ENCODE data around the gene CRCP. TPM values are rescaled to one million over a fixed set of nuclear protein-coding genes. Genes with fewer than 3 reads are reported as not detected.
"Not testable (repeated sequence)": the region's sequence is repeated elsewhere in the genome, so short reads cannot be mapped to it uniquely, and the experiment has no call there.

The CRCP gene
- total RNA-seq, 1 experiment from 2014 or later = 25.8 TPM

DNA sequence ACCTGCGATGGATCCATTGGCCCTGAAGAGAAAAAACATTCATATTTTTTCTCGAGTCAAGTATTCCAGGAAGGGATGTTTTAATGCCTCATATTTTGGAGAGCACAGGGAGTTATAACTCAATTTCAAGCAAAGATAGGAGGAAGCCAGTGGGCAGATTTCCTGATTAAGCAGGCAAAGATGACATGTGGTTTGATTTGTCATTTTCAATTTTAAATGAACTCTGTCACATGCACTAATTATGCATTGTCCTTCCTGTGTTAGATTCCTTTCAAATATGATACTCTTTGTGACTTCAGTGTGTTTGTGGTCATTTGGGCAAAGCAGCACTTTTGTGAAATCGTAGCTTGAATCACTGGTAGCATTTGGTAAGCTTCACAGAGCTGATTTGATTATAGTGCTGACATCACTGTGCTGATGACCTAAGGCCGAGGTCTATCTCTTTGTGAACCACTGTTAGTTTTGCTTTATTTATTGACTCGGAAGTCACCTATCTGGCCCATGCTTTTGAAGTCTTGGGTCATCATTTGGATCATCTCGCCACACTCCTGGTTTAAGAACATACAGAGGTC, 11.2 kb downstream of the CRCP start:
- DNase-seq; H3K4me3 ChIP-seq (ENCODE audit: insufficient read depth, low read depth, low read length); H3K27me3 ChIP-seq (ENCODE audit: control insufficient read depth, insufficient read depth, low read length); H3K36me3 ChIP-seq (replicated peaks; ENCODE audit: control insufficient read depth, insufficient read depth, low read length): not testable (repeated sequence)

DNA sequence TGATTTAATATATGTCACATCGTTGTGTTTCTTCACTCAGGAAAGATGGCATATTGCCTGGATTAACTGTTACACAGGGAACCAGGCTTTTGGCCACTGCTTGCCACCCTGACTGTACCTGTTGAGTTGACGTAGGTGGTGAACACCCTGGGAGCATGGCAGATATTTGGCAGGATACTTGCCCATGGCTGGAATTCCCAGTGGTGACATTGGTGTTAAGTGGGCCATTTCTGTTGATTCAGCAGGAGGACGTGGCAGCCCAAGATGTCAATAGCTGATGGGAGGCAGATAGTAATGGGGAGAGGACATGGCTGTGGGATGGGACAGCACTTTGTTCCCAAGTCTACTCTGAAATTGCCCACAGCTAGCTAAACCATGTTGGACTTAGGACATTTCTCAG, 12.5 kb downstream of the CRCP start:
- H3K4me3 ChIP-seq (ENCODE audit: insufficient read depth, low read depth, low read length); DNase-seq; H3K27me3 ChIP-seq (ENCODE audit: control insufficient read depth, insufficient read depth, low read length); H3K36me3 ChIP-seq (replicated peaks; ENCODE audit: control insufficient read depth, insufficient read depth, low read length): not testable (repeated sequence)

DNA sequence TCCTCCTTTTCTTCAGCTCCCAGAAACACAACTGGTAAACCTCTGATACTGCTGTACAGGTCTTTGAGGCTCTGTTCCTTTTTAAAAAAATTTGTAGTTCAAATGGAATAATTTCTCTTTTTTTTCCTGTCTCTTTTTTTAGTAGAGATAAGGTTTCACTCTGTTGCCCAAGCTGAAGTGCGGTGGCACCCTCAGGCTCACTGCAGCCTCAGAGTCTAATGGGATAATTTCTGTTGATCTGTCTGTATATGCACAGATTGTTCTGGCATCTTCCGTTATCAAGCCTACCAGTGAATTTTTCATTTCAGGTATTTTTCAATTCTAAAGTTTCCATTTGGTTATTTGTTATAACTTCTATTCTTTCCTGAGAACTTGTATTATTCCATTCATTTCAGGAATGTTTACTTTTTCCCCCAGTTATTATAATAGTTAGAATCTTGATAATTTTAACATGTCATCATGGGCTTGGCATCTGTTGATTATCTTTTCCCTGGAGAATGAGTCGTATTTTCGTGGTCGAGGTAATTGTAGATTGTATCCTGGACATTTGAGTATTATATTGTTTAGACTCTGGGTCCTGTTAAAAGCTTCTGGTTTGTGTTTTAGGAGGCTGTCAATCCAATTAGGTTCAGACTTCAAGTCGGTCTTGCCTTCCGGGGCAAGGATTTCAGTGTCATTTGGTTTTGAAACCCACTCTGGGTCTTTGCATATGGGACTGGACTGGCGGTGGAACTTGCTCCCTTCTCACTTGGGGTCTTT, 24.5 kb downstream of the CRCP start:
- no peak for DNase-seq
- Histone ChIP-seq H3K27me3 (ENCODE audit: control insufficient read depth, insufficient read depth, low read length) (no peaks in the 10 kb centered on the region), H3K4me3 (ENCODE audit: insufficient read depth, low read depth, low read length) (no peak overlapping the region), H3K36me3 (replicated peaks; ENCODE audit: control insufficient read depth, insufficient read depth, low read length) (peaks cover 11% of the 10 kb centered on the region)

DNA sequence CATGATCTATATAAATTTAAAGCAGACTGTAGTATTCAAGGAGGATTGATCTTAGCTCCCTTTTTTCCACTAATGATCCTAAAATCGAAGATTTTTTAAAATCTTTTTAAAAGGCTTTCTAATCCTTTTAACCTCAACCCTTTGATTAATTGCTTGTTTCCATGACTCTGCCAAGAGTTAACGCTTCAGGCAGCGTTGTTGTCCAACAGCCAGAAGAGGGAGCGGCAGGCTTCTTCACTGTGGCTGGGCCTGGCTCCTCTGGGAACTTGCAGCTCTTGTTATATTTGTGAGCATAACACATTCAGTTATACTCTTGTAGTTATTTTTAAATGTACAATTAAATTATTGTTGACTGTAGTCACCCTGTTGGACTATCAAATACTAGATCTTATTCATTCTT, 26.3 kb downstream of the CRCP start:
- peak; percentile 28 for DNase-seq
- no peak overlapping the region for H3K4me3 ChIP-seq (ENCODE audit: insufficient read depth, low read depth, low read length)
- H3K36me3 ChIP-seq (replicated peaks; ENCODE audit: control insufficient read depth, insufficient read depth, low read length) = peaks cover 8% of the 10 kb centered on the region
- no peaks in the 10 kb centered on the region for H3K27me3 ChIP-seq (ENCODE audit: control insufficient read depth, insufficient read depth, low read length)

DNA sequence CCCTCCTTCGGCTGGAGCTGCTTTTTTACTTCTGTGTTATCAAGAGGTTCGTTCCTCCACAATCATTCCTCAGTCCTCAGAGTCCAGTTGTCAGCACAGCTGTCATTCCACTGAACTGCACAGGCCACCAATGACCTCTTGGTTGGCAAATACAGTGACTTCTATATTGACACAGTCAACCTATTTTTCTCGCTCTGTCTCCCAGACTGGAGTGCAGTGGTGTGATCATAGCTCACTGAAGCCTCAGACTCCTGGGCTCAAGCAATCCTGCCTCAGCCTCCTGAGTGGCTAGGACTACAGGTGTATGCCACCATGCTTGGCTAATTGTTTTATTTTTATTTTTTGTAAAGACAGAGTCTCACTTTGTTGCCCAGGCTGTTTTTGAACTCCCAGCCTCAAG, 27.7 kb downstream of the CRCP start:
- peaks cover 9% of the 10 kb centered on the region for H3K36me3 ChIP-seq (replicated peaks; ENCODE audit: control insufficient read depth, insufficient read depth, low read length)
- no peaks in the 10 kb centered on the region for H3K27me3 ChIP-seq (ENCODE audit: control insufficient read depth, insufficient read depth, low read length)
- DNase-seq = no peak
- no peak overlapping the region for H3K4me3 ChIP-seq (ENCODE audit: insufficient read depth, low read depth, low read length)

DNA sequence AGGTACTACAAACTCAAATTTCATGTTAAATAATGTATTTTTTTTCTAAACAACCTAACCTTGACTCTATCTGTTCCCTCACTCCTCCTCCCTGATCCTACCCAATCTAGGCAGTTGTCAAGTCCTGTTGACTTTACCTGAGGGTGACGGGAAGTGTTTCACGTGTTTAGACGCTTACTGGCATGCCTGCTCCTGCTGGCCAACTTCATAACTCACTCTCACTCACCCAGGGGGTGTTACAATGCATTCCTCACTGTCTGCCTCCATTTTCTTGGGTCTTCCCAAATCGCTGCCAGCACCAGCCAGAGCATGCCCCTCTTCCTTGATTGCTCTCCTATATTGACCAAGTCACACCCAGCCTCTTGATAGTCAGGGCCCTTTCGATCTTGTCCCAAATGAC, 28.3 kb downstream of the CRCP start:
- peaks cover 9% of the 10 kb centered on the region for H3K36me3 ChIP-seq (replicated peaks; ENCODE audit: control insufficient read depth, insufficient read depth, low read length)
- no peak overlapping the region for H3K4me3 ChIP-seq (ENCODE audit: insufficient read depth, low read depth, low read length)

DNA sequence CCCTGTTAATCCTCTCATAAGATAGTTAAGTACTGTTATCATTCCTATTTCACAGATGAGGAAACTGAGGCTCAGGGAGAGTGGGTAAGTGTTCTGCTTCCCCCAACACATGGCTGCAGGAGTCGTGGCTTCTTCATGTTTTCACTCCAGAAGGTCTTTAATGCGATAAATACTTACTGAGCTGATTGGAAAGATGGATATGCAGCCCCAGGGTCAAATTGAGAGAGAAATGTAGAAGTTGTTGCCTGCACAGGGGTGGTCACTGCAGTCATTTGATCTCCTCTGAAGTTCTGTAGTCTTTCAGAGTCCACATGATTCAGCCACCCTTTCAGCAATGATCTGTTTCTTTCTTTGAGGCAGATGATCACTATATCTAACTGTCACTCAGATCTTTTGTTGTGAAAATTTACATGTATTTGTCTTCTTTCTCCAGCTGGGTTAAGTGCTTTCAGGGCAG, 29.3 kb downstream of the CRCP start:
- Histone ChIP-seq H3K4me3 (ENCODE audit: insufficient read depth, low read depth, low read length) (no peak overlapping the region), H3K27me3 (ENCODE audit: control insufficient read depth, insufficient read depth, low read length) (no peaks in the 10 kb centered on the region), H3K36me3 (replicated peaks; ENCODE audit: control insufficient read depth, insufficient read depth, low read length) (peaks cover 9% of the 10 kb centered on the region)

More for the DNA sequence above, 28.3 kb downstream of the CRCP start:
- no peak for DNase-seq
- H3K27me3 ChIP-seq (ENCODE audit: control insufficient read depth, insufficient read depth, low read length) = no peaks in the 10 kb centered on the region

DNA sequence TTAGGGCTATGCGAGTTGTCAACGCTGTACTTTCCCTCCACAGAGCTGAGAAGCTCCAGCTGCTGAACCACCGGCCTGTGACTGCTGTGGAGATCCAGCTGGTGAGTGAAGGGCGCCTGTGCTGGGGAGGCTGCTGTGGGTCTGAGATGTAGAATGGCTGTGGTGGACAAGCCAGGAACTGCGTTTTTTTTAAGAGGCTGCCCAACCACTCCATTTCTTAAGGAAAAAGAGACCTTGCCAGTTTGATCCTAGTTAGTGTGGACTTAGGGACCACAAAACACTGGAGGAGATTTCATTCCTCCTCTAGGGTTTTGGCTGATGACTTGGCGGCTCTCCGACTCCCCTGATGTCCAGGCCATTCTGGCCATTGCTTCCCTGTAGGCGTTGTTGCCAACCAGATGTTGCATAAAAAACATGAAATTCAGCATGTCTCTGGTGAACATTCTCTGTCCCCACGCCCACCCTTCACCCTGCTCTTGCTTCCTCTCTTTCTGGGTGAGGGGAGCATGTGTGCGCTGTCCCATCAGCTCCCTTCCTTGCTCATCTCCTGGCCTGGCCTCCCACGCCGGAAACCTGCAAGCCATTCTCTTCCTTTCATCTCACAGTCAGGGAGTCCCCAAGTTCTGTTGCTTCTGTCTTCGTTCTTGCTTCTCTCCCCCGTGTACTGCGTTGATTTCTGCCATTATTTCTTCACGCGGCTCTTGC, 30.9 kb downstream of the CRCP start:
- no peak for DNase-seq
- H3K4me3 ChIP-seq (ENCODE audit: insufficient read depth, low read depth, low read length) = no peak overlapping the region
- peaks cover 9% of the 10 kb centered on the region for H3K36me3 ChIP-seq (replicated peaks; ENCODE audit: control insufficient read depth, insufficient read depth, low read length)
- no peaks in the 10 kb centered on the region for H3K27me3 ChIP-seq (ENCODE audit: control insufficient read depth, insufficient read depth, low read length)

More for the DNA sequence above, 29.3 kb downstream of the CRCP start:
- no peak for DNase-seq

DNA sequence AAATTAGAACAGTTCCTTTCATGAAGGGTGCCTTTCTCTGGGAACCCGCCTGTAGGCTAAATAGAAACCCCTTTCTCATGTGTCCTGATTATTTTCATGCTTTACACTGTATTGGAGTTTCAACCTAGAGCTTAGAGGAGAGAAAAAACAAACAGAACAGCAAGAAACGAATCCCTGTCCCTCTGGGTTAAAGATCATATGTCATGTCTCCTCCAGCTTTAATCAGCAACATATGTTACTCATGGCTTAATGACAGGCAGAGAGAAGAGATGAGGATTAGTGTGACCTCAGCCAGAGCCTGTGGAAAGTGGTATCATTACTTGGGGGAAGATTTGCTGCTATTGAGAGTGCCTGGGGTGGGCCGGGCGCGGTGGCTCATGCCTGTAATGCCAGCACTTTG, 32.1 kb downstream of the CRCP start:
- DNase-seq = no peak
- no peaks in the 10 kb centered on the region for H3K27me3 ChIP-seq (ENCODE audit: control insufficient read depth, insufficient read depth, low read length)
- peaks cover 7% of the 10 kb centered on the region for H3K36me3 ChIP-seq (replicated peaks; ENCODE audit: control insufficient read depth, insufficient read depth, low read length)
- no peak overlapping the region for H3K4me3 ChIP-seq (ENCODE audit: insufficient read depth, low read depth, low read length)

DNA sequence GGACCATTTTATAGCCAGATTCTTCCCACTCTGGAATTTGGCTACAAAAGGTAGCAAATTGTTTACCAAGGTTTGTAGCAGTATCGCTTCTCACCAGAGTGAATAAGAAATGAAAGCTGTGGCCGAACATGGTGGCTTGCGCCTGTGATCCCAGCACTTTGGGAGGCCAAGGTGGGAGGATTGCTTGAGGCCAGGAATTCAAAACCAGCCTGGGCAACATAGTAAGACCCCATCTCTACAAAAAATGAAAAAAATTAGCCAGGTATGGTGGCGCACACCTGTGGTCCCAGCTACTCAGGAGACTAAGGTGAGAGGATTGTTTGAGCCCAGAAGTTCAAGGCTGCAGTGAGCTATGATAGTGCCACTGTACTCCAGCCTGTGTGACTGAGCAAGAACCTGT, 33.0 kb downstream of the CRCP start:
- not testable (repeated sequence) for H3K36me3 ChIP-seq (replicated peaks; ENCODE audit: control insufficient read depth, insufficient read depth, low read length); DNase-seq; H3K4me3 ChIP-seq (ENCODE audit: insufficient read depth, low read depth, low read length); H3K27me3 ChIP-seq (ENCODE audit: control insufficient read depth, insufficient read depth, low read length)

DNA sequence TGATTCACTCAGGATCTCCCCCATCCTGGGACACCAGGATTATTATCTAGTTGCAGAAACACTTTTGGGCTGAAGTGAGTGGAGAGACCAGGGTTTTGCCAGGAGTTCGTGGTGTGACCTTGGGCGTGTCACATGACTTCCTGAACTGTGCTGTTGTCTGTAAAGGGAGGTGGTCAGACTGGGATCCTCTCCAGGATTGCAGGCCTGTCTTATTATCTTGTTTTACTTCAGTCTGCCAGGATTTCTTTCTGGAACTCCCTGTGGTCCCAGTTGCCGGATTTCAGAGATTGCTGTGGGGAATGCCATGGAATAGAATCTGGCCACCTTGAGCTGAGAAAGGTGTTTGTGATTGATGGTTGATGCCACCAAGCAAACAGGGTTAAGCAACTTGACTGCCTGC, 35.8 kb downstream of the CRCP start:
- Histone ChIP-seq H3K4me3 (ENCODE audit: insufficient read depth, low read depth, low read length) (no peak overlapping the region), H3K27me3 (ENCODE audit: control insufficient read depth, insufficient read depth, low read length) (no peaks in the 10 kb centered on the region), H3K36me3 (replicated peaks; ENCODE audit: control insufficient read depth, insufficient read depth, low read length) (peaks cover 8% of the 10 kb centered on the region)
- DNase-seq = no peak

DNA sequence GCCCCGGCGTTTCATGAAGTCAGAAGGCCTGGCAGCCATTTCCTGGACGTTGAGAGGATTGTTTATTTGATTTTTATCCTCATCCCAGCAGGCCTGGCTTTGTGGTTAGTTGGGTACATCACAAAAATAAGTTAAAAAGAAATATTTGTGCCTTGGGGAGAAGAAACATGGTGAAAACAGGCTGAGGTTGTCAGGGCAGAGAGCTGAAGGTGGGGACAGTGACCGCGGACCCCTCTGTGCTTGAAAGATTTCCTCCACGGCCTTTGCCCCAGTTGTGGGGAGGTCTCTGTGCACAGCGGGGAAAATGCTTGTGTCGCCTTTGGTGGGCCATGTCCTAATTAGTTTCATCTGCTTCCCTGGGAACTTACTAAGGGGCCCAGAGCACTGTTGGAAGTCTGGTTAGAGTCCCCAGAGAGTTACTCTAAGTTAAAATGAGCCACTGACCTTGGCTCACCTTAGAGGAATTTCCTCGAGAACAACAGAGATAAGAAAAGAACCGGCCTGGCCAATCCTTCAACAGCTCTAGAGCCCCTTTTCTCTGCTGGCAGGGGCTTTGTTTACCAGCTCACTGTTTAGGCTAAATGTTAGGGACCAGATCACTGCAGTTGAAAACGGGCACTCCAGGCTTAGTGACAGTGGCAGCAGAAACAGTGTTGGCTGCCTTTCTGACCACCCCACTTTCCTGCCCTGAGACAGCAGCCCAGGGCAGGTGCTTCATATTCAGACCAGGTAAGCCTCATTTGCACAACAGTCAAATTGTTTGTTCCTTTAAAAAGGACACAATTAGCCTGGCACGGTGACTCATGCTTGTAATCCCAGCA, 37.9 kb downstream of the CRCP start:
- Histone ChIP-seq H3K27me3 (ENCODE audit: control insufficient read depth, insufficient read depth, low read length) (no peaks in the 10 kb centered on the region), H3K4me3 (ENCODE audit: insufficient read depth, low read depth, low read length) (no peak overlapping the region), H3K36me3 (replicated peaks; ENCODE audit: control insufficient read depth, insufficient read depth, low read length) (peaks cover 6% of the 10 kb centered on the region)
- peak; percentile 57 for DNase-seq

DNA sequence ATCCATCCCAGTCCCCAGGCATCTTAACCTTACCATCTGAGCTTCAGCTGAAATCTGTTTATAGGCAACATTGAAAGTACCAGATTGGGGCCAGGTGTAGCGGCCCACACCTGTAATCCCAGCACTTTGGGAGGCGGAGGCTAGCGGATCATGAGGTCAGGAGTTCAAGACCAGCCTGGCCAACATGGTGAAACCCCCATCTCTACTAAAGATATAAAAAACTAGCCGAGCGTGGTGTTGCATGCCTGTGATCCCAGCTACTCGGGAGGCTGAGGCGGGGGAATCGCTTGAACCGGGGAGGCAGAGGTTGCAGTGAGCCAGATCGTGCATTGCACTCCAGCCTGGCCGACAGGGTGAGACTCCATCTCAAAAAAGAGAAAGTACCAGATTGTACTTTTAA, 39.0 kb downstream of the CRCP start:
- DNase-seq = no peak
- Histone ChIP-seq H3K4me3 (ENCODE audit: insufficient read depth, low read depth, low read length) (no peak overlapping the region), H3K36me3 (replicated peaks; ENCODE audit: control insufficient read depth, insufficient read depth, low read length) (peaks cover 6% of the 10 kb centered on the region), H3K27me3 (ENCODE audit: control insufficient read depth, insufficient read depth, low read length) (no peaks in the 10 kb centered on the region)

DNA sequence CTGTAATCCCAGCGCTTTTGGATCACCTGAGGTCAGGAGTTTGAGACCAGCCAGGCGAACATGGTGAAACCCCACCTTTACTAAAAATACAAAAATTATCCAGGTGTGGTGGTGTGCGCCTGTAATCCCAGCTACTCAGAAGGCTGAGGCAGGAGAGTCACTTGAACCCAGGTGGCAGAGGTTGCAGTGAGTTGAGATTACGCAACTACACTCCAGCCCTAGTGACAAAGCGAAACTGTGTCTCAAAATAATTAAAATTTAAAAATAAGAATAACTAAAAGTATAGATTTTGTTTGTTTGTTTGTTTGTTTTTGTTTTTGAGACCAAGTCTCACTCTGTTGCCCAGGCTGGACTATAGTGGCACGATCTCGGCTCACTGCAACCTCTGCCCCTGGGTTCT, 41.4 kb downstream of the CRCP start:
- not testable (repeated sequence) for H3K27me3 ChIP-seq (ENCODE audit: control insufficient read depth, insufficient read depth, low read length); H3K4me3 ChIP-seq (ENCODE audit: insufficient read depth, low read depth, low read length); DNase-seq; H3K36me3 ChIP-seq (replicated peaks; ENCODE audit: control insufficient read depth, insufficient read depth, low read length)

Data from H7 (cell line).